GM12892 (cell line): ENCODE data around the gene PEPD.

Source experiments
- DNase-seq: peaks from one replicate; pipeline ENCODE4 v3.0.0; 2011; ENCODE audit not compliant: insufficient read length
- FAIRE-seq: peaks from 2 replicates; lab custom pipeline; 2011; peaks lifted over from hg19 to GRCh38; lab: Jason Lieb, UNC
- POLR2A ChIP-seq: IDR thresholded peaks from 2 replicates; pipeline ENCODE4 v1.6.1; 2011; ENCODE audit warnings: low read depth, low read length, control low read depth
- POLR2AphosphoS5 ChIP-seq: IDR thresholded peaks from 2 replicates; pipeline ENCODE4 v1.6.1; 2011; ENCODE audit warnings: low read depth, low read length, control low read depth
- TAF1 ChIP-seq: IDR thresholded peaks from 2 replicates; pipeline ENCODE4 v1.6.1; 2011; ENCODE audit warnings: low read depth, mild to moderate bottlenecking, control low read depth, low read length, borderline replicate concordance

Gene PEPD

DNA sequence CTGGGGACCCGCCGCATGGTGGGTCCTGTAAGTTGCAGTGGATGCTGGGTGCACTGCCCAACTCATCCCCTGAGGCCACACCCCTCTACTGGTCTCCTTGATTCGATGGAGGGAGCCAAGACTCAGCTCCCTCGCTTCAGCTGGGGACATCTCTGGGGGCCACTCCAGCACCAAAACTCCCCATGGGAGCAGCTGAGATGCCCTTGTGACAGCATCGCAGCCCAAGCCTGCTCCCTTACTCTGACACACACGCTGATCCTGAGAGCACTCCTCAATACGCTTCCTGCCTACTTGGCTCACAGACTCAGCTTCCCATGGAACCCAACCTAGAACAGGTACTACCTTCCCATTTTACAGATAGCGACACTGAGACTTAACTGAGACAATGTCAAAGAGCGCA, 56.2 kb downstream of the PEPD start:
- DNase-seq (no peak), FAIRE-seq (no peak)
- no peak for TF ChIP-seq POLR2A
- TF ChIP-seq TAF1, result no peak
- TF ChIP-seq POLR2AphosphoS5, result no peak

DNA sequence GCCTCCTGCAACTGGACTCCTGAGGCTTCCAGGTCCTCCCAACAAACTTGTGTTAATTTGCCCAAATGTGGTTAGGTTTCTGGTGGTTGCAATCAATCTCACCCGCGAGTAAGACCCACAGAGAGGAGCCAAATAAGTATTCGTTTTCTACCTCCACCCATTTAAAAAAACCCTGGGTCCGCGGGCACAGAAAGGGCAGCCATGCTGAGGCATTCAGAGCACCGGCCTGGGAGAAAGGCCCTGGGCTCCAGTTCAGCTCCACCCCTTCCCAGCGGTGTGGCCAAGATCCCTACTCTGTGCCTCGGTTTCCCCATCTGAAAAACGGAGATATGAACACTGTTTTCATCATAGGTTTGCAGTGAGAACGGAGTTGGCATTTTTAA, 56.9 kb downstream of the PEPD start:
- FAIRE-seq, result no peak

DNA sequence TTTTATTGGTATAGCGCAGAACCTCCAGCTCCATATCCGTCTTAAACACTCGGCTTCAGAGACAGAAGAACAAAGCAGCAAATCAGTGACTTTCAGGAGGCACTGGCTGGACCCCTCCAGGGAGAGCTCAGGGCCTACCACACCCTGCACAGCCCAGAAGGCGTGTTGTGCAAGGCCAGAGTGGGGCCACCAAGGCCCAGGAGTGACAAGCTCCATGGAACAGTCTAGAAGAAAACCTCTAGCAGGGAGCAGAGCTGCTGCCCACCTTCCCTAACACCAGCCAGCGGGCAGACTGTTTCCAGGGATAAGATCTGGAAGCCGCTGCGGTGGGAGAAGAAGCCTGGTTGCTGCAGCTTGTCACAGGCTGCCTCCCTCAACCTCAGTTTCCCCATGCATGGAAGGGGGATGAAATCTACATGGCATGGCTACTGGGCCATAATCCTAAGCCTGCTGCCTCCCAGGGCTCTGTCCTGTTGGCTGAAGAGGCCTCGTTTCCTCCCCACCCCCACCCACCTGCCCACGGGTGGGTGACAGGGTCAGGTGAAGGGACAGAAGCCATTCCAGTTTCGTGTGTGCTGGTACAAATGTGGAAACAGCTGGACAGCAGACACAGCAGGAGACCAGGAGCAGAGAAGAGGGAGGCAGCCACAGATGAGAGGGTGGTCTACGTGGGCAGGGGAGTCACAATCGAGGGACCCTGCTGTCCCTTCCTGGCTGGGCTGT, 57.4 kb downstream of the PEPD start:
- TF ChIP-seq POLR2A, result no peak
- TF ChIP-seq POLR2AphosphoS5, result no peak
- TF ChIP-seq TAF1, result no peak
- DNase-seq, result no peak
- FAIRE-seq, result no peak

More for the DNA sequence above, 56.9 kb downstream of the PEPD start:
- no peak for TF ChIP-seq POLR2A
- no peak for TF ChIP-seq POLR2AphosphoS5
- no peak for TF ChIP-seq TAF1
- DNase-seq, result no peak

DNA sequence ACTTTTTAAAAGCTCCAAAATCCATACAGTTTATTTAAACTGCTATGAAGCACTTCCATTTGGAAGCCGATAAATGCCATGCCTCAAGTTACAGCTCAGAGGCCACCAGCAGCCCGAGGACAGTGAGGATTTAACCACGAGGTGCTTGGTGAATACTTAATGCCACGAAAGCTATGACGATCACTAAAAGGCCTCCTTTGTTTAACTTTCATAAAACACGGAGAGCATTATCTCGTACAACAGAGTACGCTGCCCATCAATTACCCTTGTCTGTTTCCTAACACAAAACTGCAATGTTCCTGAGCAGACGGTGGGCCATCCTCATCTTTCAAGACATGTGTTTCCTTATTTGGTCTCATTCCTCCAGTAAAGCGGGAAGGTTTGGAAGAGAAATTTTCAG, 58.4 kb downstream of the PEPD start:
- FAIRE-seq (no peak), DNase-seq (no peak)
- TF ChIP-seq TAF1, result no peak
- TF ChIP-seq POLR2A, result no peak
- no peak for TF ChIP-seq POLR2AphosphoS5

DNA sequence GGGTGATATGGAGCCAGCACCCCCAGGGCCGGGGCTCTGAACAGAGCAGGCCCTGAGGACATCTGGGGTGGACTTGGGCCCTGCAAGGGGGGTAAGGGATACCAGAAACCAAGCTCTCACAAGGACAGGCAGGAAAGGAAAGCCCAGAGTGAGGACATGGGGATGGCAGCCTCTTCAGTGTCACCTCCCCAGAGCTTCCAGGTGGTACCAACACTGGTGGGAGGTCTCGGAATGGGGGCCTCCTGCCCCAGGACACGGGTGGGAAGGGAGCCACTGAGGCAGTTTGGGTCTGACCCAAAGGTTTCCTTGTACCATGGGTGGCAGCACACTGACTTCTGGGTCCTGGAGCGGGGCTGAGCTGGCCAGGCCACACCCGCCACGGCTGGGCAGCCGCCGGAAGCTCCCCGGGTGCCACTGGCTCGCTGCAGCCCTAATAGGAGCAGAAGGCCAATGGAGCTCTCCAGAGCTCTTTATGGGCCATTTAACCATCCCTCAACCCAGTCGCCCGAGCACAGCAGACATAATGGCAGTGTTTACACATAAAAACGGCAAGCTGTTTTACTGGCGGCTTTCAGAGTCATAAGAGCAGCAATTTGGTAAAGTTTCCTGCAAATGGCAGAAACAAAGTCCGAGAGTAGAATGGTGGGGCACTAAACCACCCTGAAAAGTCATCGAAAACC, 59.3 kb downstream of the PEPD start:
- FAIRE-seq (no peak), DNase-seq (no peak)
- TF ChIP-seq TAF1, result no peak
- TF ChIP-seq POLR2A, result no peak
- TF ChIP-seq POLR2AphosphoS5, result no peak

DNA sequence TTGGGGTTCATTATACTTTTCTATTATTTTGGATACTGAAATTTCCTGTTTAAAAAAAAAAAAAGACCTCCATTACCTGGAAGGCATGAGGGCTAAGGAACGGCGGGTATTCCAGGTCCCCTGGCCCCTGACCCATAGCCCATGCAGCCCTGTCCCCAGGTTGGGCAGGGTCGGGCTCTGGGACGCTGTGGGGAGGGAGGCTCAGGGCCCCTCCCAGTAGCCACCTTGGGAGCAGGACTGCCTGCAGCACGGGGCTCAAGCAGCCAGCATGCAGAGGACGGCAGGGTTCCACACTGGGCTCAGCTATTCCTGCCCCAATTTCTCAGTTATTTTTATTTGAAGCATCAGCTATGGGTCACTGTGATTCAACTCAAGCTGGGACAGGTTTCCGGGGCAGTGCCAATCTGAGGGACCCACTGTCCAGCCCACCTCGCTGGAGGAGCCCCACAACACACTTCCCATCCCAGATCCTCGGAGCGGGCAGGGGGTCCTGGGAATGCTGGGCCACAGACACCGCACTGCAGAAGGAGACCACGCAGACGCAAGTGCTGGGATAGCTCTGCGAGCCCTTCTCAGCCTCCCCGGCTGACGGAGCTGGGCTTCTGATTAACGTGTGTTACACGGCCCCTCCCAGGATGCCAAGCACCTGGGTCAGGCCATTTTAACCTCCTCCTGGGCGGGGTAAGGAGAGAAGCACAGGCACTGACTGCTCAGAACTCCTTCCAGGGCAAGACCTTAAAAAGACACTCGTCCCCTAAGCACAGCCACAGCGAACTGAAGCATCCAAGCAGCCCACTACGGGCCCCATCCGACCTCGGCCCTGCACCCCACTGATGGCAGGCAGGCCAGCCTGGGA, 60.1 kb downstream of the PEPD start:
- TF ChIP-seq POLR2A (no peak), TAF1 (no peak), POLR2AphosphoS5 (no peak)
- FAIRE-seq (no peak), DNase-seq (no peak)

DNA sequence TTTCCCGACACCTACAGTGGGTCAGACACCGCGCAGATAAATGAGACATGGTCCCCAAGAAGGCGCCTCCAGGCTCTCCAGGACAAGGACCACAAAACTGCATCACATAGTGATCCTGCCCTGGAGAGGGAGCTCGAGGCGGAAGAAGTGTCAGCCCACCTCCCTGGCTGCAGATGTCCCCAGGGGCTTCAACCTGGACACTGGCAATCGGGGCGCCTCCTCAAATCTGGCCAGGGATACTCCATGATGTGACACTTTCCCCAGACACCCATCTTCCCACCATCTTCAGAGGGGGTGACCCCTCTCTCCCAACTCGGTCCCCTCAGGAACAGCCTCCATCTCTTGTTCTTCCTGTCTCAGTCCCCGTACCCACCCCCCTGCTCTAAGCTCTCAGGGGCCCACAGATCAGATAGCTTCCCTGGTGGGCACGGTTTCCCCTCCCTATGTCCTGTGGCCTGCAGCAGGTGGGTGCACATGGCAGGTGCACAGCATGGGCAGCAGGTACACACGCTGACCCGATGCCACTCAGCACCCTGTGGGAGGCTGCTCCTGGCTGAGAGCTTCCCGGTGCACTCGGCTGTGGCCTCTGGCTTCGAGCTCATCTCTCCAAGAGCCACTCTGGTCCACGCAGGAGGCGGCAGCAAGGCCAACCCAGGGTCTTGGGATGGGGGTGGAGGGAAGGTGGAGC, 61.2 kb downstream of the PEPD start:
- DNase-seq, result no peak
- no peak for FAIRE-seq
- TF ChIP-seq TAF1 (no peak), POLR2A (no peak), POLR2AphosphoS5 (no peak)

DNA sequence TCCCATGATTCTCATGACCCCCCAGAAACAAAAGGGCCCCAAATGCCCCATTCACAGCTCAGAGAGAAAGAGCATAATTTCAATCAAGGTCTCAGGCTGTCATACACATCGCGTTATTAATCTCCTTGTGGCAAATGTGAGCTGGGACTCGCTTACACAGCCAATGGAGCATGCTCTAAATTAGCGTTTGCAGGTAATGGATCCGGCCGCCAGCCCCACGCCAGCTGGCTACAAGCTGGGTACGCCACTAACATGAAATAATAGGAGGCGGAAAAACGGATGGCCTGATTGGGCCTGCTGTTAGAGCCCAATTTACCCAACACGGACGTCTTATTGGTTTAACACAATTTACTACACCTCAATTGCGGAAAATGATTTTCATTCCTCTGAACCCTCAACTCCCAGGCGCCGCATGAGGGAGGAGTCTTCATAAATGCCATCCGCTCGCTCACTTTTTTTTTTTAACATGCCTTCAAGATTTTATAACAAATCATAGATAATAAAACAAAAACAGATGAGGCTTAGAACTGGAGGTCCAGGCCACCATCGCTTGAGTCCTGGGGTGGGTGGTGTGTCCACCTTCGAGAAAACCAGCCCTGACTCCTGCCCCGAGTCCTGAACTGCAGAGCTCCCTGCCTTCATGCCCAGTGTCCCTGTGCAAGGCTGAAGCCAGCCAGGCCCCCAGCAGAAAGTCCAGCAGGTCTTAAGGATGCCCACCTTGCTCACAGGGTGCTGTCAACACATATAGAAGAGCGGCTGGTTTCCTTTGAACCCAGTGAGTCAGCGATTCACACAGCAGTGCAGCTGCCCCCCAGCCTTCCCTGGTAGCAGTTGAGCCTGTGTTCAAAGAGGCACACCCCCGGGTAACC, 62.1 kb downstream of the PEPD start:
- no peak for FAIRE-seq

DNA sequence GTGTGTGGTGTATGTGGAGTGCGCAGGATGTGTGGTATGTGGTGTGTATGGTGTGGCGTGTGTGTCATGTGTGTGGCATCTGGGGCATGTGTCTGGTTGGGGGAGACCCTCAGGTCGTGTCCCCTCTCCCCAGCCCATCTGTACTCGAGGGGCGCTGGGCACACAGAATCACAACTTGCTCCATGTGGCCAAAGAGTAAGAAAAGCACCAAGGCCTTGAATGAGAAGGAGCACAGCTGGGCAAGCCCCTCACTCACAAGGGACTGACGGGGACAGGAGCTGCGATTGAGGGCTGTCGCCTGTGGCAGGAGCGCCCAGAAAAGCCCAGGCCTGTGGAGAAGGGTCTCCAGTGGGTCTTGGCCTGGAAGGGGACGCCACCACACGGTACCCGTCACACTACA, 62.8 kb downstream of the PEPD start:
- TF ChIP-seq TAF1 (no peak), POLR2A (no peak), POLR2AphosphoS5 (no peak)
- DNase-seq (no peak), FAIRE-seq (no peak)

More for the DNA sequence above, 62.1 kb downstream of the PEPD start:
- DNase-seq, result no peak
- TF ChIP-seq POLR2A (no peak), POLR2AphosphoS5 (no peak), TAF1 (no peak)

DNA sequence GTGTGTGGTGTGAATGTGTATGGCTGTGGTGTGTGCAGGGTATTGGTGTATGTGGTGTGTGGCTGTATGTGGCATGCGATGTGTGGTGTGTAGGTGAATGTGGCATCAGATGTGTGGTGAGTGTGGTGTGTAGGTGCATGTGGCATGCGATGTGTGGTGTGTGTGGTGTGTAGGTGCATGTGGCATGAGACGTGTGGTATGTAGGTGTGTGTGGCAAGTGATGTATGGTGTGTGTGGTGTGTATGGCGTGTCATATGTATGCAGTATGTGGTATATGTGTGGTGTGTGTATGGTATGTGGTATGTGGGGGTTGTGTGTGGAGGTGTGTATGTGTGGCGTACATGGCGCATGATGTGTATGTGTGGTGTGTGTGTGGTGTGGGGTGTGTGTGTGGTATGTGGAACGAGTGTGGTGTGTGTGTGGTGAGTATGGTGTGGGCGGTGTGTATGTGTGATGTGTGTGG, 63.4 kb downstream of the PEPD start:
- FAIRE-seq, result peak; percentile 48
- DNase-seq, result no peak
- no peak for TF ChIP-seq POLR2A

DNA sequence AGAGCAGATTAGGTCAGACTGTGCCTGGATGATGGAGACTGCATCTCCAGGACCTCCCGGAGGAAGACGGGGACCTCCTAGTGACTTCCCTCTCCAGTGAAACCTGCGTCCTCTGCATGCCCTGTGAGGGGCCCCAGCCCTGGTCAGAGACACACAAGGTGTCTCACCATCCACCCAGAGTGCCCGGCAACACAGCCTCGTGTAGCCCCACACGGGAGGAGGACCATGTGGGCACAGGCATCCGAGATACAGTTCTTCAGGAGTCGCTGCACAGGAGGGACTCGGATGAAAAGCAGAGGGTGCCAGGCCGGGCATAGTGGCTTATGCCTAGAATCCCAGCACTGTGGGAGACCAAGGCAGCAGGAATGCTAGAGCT, 64.8 kb downstream of the PEPD start:
- no peak for DNase-seq
- no peak for TF ChIP-seq POLR2AphosphoS5
- no peak for TF ChIP-seq TAF1
- TF ChIP-seq POLR2A, result no peak
- FAIRE-seq, result no peak
